Measurements from ENCODE around the gene GLCE.
"Not testable (repeated sequence)": the region's sequence is repeated elsewhere in the genome, so short reads cannot be mapped to it uniquely, and the experiment has no call there.

The GLCE gene

GRCh38 chr15:69302087-69302486 is 141.7 kb downstream of the GLCE start:
- not testable (repeated sequence) for DNase-seq

- DNase-seq, result no peak
These were observed 142.5 kb downstream of the GLCE start for GRCh38 chr15:69302929-69303328.

- no peak for DNase-seq
These were observed 143.1 kb downstream of the GLCE start for GRCh38 chr15:69303337-69304181.

- DNase-seq, result no peak
These were observed 143.7 kb downstream of the GLCE start for GRCh38 chr15:69304182-69304545.

- DNase-seq, result no peak
These were observed 144.9 kb downstream of the GLCE start for GRCh38 chr15:69305204-69305931.

- no peak for DNase-seq
These were observed 145.6 kb downstream of the GLCE start for GRCh38 chr15:69305933-69306568.

GRCh38 chr15:69307939-69308338 is 147.5 kb downstream of the GLCE start:
- no peak for DNase-seq

GRCh38 chr15:69308949-69309348 is 148.5 kb downstream of the GLCE start:
- no peak for DNase-seq

- DNase-seq, result no peak
These were observed 150.9 kb downstream of the GLCE start for GRCh38 chr15:69311319-69311721.

- no peak for DNase-seq
These were observed 153.1 kb downstream of the GLCE start for GRCh38 chr15:69313432-69314000.

GRCh38 chr15:69314131-69314530 is 153.7 kb downstream of the GLCE start:
- DNase-seq, result no peak

GRCh38 chr15:69314736-69315135 is 154.3 kb downstream of the GLCE start:
- no peak for DNase-seq

- no peak for DNase-seq
These were observed 155.1 kb downstream of the GLCE start for GRCh38 chr15:69315402-69316110.

GRCh38 chr15:69316291-69316690 is 155.9 kb downstream of the GLCE start:
- DNase-seq, result no peak

- no peak for DNase-seq
These were observed 157.0 kb downstream of the GLCE start for GRCh38 chr15:69317392-69317841.

- no peak for DNase-seq
These were observed 157.6 kb downstream of the GLCE start for GRCh38 chr15:69318033-69318432.

GRCh38 chr15:69319384-69320375 is 159.2 kb downstream of the GLCE start:
- no peak for DNase-seq

- no peak for DNase-seq
These were observed 160.6 kb downstream of the GLCE start for GRCh38 chr15:69320977-69321554.
